K562 (cell line): ENCODE data around the gene MOB1B. TPM values are rescaled to one million over a fixed set of nuclear protein-coding genes. Genes with fewer than 3 reads are reported as not detected.
A peak's percentile ranks its signal among the peaks of the same experiment; 100 is the strongest.

Experiments used
- ASH1L ChIP-seq: fragments of 450-650 bp; IDR thresholded peaks from 2 replicates; pipeline ENCODE4 v1.6.1; 2018; ENCODE audit warnings: borderline replicate concordance, mild to moderate bottlenecking, low read depth; ENCODE audit not compliant: partially characterized antibody
- ATF6 ChIP-seq: sonication (generic); formaldehyde crosslinking; IDR thresholded peaks from 2 replicates; pipeline ENCODE4 v1.4.0; 2020; ENCODE audit warnings: mild to moderate bottlenecking, missing genetic modification reagents
- COPS2 ChIP-seq: fragments of 450-650 bp; conservative IDR thresholded peaks from 2 replicates; pipeline ENCODE4 v1.6.1; 2016; ENCODE audit warnings: mild to moderate bottlenecking, moderate library complexity
- E4F1 ChIP-seq: fragments of 250-450 bp; sonication (Bioruptor Pico); IDR thresholded peaks from 2 replicates; pipeline ENCODE4 v1.5.0; 2021; ENCODE audit warnings: mild to moderate bottlenecking, borderline replicate concordance
- GATA2 ChIP-seq: sonication (generic); formaldehyde crosslinking; IDR thresholded peaks from 2 replicates; pipeline ENCODE4 v1.4.0; 2020; ENCODE audit warnings: mild to moderate bottlenecking, missing genetic modification reagents
- KAT8 ChIP-seq: fragments of 450-650 bp; IDR thresholded peaks from 2 replicates; pipeline ENCODE4 v1.6.1; 2016; ENCODE audit warnings: low read depth, mild to moderate bottlenecking
- KLF13 ChIP-seq: fragments of 450-650 bp; IDR thresholded peaks from 2 replicates; pipeline ENCODE4 v1.6.1; 2016; ENCODE audit warnings: missing genetic modification characterization, low read depth, mild to moderate bottlenecking, missing compliant biosample characterization, moderate library complexity, borderline replicate concordance
- RAD21 ChIP-seq, 2 experiments: fragments of 250-450 bp in 1 of 2; fragments of 450-650 bp in 1 of 2; sonication (Bioruptor Pico) in 1 of 2; formaldehyde crosslinking in 1 of 2; IDR thresholded peaks in 1 of 2; conservative IDR thresholded peaks in 1 of 2; 2 replicates each; pipeline versions ENCODE4 v1.4.0 to v1.8.0; 2020 to 2022; ENCODE audit warnings: mild to moderate bottlenecking in 2 of 2, moderate library complexity in 1 of 2
- RBFOX2 ChIP-seq: fragments of 200-400 bp; formaldehyde crosslinking; IDR thresholded peaks from 2 replicates; pipeline ENCODE4 v1.6.1; 2017; ENCODE audit warnings: low read depth, mild to moderate bottlenecking, low read length, moderate library complexity
- STAT5A ChIP-seq: IDR thresholded peaks from 2 replicates; pipeline ENCODE4 v1.6.1; 2012; ENCODE audit warnings: low read length, inconsistent platforms, borderline replicate concordance
- THRA ChIP-seq: fragments of 450-650 bp; IDR thresholded peaks from 2 replicates; pipeline ENCODE4 v1.6.1; 2017; ENCODE audit warnings: mild to moderate bottlenecking, moderate library complexity
- ZNF253 ChIP-seq: fragments of 250-450 bp; sonication (Bioruptor Pico); conservative IDR thresholded peaks from 2 replicates; pipeline ENCODE4 v1.6.1; 2021; ENCODE audit warnings: mild to moderate bottlenecking
- ZNF408 ChIP-seq: fragments of 250-450 bp; sonication (Bioruptor Pico); IDR thresholded peaks from 2 replicates; pipeline ENCODE4 v1.4.0; 2020; ENCODE audit warnings: low read depth, mild to moderate bottlenecking, moderate library complexity
- ZNF699 ChIP-seq: fragments of 250-450 bp; sonication (Bioruptor Pico); IDR thresholded peaks from 2 replicates; pipeline ENCODE4 v1.8.0; 2021; ENCODE audit warnings: mild to moderate bottlenecking, moderate library complexity; ENCODE audit not compliant: insufficient replicate concordance
- polyA plus RNA-seq, 8 experiments: library from polyadenylated mRNA; depleted of rRNA in 4 of 8; stranded (reverse) in 5 of 8; unstranded in 3 of 8; fragments of >200 nt; fragmentation: Nextera tagmentation in 2 of 8; fragmentation: Illumina TruSeq in 1 of 8; extraction: Ambion mirVana in 2 of 8; extraction: Trizol in 1 of 8; gene quantifications; 2 replicates each; pipeline versions ENCODE4 v1.2.1 to v1.2.3, GENCODE V29; 2011 to 2014; ENCODE audit warnings: inconsistent platforms in 1 of 8, missing spikeins in 1 of 8
- total RNA-seq, 7 experiments: library from RNA; depleted of rRNA in 6 of 7; stranded (reverse); fragments of >200 nt in 6 of 7; fragmentation: Illumina TruSeq in 2 of 7; extraction: Trizol in 2 of 7; gene quantifications; 2 replicates each; pipeline versions ENCODE4 v1.2.1 to v1.2.3, GENCODE V29; 2011 to 2021; ENCODE audit warnings: low replicate concordance in 1 of 7
- TF ChIP-seq, protein P1 (sequence below): IDR thresholded peaks from 2 replicates; pipeline ENCODE4 v1.6.1; 2011; ENCODE audit warnings: borderline replicate concordance, low read depth, mild to moderate bottlenecking, moderate library complexity, low read length; ENCODE audit not compliant: insufficient read depth, poor library complexity, severe bottlenecking
- TF ChIP-seq, protein P2 (sequence below): fragments of 450-650 bp; formaldehyde crosslinking; IDR thresholded peaks from 2 replicates; pipeline ENCODE4 v1.4.0; 2022; ENCODE audit warnings: missing genetic modification characterization

Gene MOB1B
- total and polyA plus RNA-seq, 9 of the 15 experiments (the other 6 are each of a cell fraction or from before 2014, with no cell fraction given) = 8.4 to 37.8 (median 19.0) TPM

GRCh38 chr4:70993181-70994068, 91.3 kb downstream of the MOB1B start, which contains the start of gene DCK (continued):
- TF ChIP-seq, protein P1, sequence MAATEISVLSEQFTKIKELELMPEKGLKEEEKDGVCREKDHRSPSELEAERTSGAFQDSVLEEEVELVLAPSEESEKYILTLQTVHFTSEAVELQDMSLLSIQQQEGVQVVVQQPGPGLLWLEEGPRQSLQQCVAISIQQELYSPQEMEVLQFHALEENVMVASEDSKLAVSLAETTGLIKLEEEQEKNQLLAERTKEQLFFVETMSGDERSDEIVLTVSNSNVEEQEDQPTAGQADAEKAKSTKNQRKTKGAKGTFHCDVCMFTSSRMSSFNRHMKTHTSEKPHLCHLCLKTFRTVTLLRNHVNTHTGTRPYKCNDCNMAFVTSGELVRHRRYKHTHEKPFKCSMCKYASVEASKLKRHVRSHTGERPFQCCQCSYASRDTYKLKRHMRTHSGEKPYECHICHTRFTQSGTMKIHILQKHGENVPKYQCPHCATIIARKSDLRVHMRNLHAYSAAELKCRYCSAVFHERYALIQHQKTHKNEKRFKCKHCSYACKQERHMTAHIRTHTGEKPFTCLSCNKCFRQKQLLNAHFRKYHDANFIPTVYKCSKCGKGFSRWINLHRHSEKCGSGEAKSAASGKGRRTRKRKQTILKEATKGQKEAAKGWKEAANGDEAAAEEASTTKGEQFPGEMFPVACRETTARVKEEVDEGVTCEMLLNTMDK = no peak
- TF ChIP-seq GATA2 (CRISPR knock-in tag) = no peak
- no peak for TF ChIP-seq ZNF253 (CRISPR knock-in tag)
- no peak for TF ChIP-seq E4F1 (CRISPR knock-in tag)
- TF ChIP-seq KAT8 = no peak
- no peak for TF ChIP-seq RAD21 (CRISPR knock-in tag; conservative IDR thresholded peaks at IDR 0.05 in 1 of 2, IDR thresholded peaks at IDR 0.05 in 1 of 2)
- peak; percentile 96 for TF ChIP-seq RBFOX2
- peak; percentile 91 for TF ChIP-seq KLF13 (tag)
- TF ChIP-seq COPS2 = no peak
- TF ChIP-seq ATF6 (CRISPR knock-in tag) = peak; percentile 23; the same call in 1 of the 2 replicates
- TF ChIP-seq STAT5A = no peak
- TF ChIP-seq, protein P2, sequence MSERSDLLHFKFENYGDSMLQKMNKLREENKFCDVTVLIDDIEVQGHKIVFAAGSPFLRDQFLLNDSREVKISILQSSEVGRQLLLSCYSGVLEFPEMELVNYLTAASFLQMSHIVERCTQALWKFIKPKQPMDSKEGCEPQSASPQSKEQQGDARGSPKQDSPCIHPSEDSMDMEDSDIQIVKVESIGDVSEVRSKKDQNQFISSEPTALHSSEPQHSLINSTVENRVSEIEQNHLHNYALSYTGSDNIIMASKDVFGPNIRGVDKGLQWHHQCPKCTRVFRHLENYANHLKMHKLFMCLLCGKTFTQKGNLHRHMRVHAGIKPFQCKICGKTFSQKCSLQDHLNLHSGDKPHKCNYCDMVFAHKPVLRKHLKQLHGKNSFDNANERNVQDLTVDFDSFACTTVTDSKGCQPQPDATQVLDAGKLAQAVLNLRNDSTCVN (CRISPR knock-in tag) = no peak
- TF ChIP-seq THRA = no peak; the same call in 1 of the 2 replicates
- no peak for TF ChIP-seq ZNF699 (CRISPR knock-in tag)
- TF ChIP-seq ASH1L = no peak
- no peak for TF ChIP-seq ZNF408 (CRISPR knock-in tag)
